NCI-H526 (cell line): ENCODE results near the gene MAP3K5.

ENCODE experiments used
- DNase-seq, 2 experiments: peaks; one replicate each; lab custom pipeline; 2025; lab: John Stamatoyannopoulos, UW

MAP3K5 gene

DNA sequence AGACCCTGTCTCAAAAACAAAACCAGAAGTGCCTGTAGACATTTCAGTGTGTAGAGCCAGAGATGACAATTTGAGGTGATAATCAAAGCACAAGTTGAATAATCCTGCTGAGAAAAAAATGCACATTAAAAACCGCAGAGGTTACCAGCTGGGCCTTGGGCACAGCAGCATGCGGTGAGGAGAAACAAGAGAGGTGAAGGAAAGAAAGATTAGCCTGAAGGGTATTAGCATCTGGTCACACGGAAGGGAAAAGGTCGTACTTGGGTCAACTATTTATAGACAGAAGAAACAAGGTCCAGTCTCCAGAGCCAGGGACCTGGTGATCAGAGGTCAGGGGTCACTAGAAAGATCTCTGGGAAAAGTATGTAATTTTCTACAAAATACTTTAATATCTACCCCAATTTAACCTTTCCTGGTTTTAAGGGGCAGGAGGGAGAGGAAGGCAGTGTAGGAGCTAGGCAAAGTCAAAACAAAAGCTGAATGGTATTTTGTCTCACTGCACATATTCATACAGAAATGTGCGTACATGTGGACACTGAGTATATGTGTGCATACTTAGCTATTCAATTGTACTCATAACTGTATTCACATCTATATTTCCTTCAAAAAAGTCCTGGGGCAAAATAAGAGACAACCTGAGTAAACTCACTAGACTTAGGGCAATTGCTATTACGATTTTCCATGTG lies 252.2 kb downstream of the MAP3K5 start:
- DNase-seq, result no peak

DNA sequence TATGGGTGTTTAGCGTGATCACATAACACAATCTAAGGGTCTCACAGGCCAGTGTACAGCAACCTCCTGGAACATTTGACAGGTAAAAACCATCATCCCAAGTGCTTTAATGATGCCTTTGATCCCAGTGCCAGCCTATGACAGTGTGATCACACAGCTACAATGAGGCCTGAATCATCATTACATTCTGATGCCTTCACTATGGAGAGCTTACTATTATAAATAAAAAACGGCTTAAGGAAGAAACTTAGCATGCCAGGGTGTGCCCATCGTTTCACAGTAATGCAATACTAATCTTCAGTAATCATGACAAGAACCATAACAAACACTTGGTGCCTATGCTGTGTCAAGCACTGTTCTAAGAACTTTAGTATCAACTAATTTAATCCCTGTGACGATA lies 253.4 kb downstream of the MAP3K5 start:
- DNase-seq, result no peak

DNA sequence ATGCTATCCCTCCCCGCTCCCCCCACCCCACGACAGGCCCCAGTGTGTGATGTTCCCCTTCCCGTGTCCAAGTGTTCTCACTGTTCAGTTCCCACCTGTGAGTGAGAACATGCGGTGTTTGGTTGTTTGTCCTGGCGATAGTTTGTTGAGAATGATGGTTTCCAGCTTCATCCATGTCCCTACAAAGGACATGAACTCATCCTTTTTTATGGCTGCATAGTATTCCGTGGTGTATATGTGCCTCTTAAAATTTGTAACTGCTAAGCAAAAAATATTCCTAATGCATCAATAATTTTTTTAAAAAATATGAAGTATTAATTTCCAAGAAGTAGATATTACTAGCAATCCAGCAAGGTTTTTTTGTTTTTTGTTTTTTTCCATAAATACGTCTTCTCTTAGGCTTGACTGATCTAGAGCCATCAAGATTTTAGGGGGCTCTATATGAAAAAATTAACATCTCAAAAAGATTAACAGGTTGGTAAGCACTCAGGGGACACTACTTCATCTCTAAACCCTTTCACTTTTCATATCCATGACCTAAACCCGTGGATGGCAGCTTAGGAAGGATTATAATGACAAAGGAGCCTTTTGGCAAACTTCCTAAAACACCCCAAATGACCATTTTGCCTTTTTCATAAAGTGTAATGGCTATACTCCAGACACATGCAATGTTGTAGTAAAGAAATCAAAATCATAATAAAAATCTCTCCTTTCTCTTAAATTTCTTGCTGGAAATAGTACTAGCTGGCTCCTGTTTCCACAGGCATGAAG lies 256.2 kb downstream of the MAP3K5 start:
- no peak for DNase-seq

DNA sequence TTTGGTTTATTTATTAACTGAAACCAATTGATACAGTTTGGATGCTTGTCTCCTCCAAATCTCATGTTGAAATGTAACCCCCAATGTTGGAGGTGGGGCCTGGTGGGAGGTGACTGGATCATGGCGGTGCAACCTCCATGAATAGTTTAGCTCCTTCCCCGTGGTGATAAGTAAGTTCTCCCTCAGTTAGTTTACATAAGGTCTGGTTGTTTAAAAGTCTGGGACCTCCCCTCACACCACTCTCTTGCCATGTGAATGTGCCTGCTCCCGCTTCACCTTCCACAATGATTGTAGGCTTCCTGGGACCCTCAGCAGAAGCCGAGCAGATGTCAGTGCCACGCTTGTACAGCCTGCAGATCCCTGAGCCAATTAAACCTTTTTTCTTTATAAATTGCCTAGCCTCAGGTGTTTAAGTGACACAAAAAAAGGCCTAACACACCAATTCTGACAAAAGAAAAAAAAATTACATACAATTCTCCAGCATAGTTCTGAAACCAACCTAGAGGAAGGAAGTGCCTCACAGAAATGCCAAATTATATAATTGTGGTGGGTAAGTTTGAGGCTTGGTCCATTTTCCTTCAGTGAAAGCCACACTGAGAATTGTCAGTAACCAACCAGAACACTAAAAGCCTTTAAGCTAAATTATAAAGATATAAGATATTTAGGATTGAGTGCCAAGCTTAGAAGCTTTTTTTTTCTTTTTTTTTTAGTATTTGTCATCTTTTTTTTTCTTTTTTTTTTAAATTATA lies 257.1 kb downstream of the MAP3K5 start:
- DNase-seq, result no peak

DNA sequence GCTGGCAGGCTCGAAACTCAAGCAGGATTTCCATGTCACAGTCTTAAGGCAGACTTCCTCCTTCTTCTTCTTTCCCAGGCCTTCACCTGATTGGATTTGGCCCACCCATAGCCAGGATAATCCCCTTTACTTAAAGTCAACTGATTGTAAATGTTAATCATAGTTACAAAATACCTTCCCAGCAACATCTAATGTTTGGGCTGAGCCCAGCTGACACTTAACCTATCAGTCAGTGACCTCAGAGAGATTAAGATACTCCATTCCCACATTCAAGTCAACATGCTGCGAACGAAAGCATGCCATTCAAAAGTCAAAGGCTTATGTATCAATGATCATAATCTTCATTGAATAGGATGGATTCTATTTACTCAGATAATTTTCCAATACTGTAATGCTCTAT lies 258.0 kb downstream of the MAP3K5 start:
- DNase-seq, result no peak

DNA sequence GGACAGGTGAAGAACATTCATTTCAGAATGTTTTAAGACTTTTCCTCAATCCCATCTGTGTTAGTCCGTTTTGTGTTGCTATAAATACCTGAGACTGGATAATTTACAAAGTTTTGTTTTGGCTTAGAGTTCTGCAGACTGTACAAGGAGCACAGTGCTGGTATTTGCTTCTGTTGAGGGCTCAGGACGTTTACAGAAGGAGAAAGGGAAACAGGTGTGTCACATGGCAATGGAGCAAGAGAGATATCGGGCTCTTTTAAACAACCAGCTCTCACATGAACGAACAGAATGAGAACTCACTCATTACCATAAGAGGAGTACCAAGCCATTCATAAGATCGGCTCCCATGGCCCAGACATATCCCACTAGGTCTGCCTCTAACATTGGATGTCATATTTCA lies 258.8 kb downstream of the MAP3K5 start:
- DNase-seq, result no peak

DNA sequence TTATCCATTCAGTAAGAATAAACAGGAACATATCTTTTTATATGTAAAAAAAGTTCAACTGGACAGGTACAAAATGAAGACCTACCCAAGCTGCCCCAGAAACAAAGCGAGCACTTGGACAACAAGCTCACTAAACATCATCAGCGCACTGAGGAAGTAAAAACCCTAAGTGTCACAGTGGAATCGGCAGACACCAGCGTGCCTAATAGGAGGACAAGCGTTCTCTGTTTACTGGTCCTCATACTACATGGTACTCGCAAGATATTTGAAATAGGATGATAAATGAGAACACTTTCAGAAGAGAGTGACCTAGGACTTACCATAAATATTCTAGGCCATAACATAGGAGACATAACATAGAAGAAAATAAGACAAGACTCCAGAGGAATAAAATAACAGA lies 260.2 kb downstream of the MAP3K5 start:
- no peak for DNase-seq

DNA sequence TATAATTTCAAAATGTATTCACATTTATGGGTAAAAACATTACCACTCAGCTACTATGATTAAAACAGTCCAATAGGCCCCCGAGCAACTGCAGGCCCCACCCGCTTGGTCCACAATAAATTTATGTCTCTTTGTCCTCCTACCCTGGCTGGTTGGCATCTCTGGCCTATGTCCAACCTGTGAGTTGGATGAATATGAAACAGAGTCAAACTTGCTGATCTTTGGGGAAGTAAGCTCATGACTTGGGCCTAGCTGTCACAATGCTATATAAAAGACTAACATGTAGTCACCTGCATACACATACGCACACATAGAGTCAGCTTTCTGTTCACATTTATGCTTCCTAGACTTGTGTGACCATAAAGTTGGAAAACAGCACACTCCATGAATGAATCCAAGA lies 262.6 kb downstream of the MAP3K5 start:
- no peak for DNase-seq

DNA sequence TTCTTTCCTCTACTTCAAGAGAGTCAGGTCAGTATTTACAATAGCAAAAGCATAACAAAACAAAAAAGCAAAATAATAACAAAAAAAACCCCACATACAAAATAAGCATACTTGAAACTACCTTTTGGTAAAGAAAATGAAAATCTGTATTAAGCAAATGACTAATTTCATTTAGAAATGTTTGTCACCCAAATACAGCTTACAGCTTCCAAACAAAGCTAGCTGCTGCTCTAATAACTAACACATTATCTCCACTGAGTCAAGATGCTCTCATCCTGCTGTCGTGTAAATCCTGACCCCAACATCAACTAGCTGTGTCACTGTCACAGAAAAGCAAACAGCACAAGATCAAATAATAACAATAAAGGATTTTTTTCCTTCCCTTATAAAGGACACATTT lies 263.8 kb downstream of the MAP3K5 start:
- no peak for DNase-seq

DNA sequence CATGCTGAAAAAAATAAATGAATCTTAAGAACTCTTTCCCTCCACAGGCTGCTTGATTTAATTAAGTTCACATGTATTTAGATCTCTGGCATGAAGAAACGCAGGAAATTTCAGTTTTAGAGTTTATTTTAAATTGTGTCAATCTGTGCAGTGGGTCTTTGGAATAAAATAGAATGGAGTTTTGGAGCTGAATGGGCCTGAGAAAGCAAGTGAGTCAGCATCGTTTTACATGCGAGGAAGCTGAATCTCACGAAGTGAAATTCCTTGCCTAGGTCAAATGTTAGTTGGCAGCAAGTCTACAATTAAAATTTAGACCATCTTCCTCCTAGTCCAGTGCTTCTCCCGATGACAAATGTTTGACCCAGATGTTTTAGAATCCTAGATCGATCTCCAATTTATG lies 264.4 kb downstream of the MAP3K5 start:
- DNase-seq, result no peak

DNA sequence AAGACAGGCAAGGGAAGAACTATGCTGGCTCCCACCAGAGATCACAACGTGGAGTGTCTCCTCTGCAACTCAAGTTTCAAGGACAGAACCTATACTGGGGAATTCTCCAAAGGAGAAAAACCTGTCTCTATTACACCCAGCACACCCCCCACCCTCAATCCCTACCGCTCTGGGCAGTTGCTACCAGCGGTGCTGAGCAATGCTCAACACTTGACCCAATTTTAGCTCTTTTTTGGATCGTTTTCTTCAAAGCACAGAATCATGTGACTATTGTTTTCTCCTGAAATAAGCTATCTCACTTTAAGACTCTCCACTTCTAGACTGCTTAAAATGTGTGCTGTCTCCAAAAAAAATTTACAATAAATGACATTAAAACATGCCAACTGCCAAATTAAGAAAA lies 265.3 kb downstream of the MAP3K5 start:
- no peak for DNase-seq

DNA sequence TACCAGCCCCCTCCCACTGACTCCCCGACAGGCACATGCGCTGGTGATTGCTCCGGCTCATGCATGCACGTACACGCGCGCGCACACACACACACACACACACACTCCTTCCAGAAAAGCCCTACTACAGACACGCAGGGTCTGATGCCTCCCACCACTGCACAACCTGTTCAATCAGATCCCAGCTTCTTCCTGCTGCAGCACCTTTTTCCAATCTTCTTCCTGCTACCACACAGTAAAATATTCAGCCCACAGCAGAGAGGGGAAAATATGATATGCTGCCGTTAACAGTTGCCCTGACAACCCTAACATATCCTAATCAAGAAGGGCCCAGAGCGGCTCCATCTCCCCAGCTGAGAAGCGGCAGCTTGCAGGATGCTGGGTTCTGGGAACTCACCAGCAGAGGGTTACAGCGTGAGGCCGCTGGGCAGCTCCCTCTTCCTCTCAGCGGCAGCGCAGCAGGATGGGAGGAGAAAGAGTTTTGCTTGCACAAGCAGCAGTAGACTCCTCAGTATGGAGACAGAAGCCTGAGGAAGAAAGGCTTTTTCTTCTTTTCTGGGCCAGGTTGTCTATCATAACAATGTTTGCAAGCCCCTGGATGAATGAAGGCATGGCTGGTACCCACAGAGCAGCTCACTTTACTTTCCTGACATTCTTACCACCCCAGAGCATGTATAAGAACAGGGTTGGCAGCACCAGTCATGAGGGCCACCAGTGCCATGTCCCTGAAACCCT lies 265.9 kb downstream of the MAP3K5 start:
- DNase-seq, result peak; percentile 87 to 91

DNA sequence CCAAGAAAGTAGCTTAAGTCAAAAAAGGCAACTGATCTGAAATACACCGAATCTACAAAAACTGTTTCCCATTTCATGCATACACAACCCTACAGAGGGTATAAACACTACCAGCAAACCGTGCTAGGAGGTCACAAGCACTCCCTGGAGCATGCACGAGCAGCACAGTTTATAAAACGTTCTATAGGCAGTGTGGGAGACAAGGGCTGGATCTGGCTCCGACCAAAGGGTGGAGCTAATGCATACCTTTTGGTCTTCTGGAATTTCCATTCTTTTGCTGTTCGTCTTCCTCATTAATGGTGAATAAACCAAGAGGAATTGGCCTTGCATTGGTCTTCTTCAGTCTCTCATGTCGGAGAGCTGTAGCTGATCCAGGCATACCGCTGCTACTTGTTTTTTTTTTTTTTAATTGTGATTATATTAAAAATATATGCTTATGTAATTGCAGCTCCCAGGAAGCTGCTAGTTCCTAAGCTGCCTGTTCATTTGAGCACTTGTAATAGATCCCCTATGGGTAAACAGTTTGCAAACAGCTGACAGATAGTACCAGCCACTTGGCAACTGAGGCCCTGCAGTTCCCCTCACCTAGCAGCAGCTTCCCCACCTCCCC lies 266.6 kb downstream of the MAP3K5 start:
- DNase-seq, result peak; percentile 42 to 68

DNA sequence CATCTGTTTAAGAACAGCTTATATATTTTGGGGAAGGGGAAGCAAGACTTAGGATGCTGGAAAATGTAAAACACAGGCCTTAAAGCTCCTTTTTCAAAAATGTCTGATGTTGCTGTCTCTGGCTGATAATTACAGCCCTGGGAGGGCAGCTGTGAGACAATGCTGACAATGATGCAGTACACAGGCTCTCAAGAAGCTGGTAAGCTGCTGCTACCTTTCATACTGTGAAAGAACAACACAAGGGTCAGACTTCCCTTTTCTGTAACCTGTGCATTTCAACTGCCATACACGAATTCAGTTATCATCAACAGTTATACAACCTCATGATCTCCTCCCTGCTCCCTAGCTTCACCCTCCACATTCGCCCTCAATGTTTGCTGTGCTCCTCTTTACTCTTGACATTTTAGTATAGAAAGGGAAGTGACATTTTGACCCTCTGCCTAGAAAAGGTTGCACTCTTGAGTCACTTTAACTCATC lies 267.3 kb downstream of the MAP3K5 start:
- no peak for DNase-seq

DNA sequence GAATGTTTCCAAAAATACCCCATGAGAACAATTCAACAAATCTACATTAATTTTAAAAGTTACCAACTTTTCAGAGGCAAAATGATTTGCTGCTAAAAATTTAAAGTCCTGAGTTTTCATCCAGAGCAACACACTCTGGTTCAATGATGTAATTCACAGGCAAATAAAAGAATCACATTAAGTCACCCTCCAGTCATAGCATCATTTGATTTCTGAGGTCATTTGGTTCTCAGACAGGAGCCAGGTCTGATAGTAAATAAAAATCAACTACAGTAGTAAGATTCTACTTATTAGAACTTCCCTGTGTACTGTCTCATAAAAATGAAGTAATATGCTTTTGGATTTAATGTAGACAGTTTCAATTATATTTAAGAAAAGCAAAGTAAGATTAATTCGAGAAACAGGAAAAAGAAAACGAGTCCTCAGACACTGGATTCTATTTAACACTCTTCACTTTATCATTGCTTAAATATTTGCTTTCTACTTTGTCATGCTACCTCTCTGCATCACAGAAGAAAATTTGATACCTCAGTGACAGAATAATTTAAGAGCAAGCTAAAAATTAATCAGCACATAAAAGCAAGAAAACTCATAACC lies 267.8 kb downstream of the MAP3K5 start:
- no peak for DNase-seq

DNA sequence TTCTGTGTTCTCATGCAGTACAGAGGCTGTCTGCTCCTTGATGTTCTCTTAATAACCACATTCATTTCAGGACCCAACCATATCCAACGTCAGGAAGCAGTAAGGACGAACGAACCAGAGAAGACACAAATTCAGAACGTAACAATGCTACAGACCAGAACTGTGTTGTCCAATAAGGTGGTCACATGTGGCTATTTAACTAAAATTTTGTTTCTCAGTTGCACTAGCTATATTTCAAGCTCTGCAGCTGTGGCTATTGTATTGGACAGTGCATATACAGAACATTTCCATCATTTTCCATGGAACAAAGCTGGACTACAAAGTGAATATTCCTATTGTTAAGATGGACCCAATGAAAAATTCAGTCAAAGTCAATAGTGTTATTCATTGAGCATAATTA lies 269.1 kb downstream of the MAP3K5 start:
- no peak for DNase-seq

DNA sequence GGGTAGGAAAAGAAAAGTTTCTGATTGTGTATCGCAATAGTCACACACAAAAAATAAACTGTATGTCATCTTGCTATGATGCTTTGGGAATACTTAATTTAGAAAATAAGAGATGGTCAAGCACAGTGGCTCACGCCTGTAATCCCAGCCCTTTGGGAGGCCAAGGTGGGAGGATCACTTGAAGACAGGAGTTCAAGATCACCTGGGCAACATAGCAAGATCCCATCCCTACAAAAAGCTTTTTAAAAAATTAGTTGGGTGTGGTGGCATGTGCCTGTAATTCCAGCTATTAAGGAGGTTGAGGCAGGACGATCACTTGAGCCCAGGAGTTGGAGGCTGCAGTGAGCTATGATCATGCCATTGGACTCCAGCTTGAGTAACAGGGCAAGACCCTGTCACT lies 269.6 kb downstream of the MAP3K5 start:
- DNase-seq, result no peak

DNA sequence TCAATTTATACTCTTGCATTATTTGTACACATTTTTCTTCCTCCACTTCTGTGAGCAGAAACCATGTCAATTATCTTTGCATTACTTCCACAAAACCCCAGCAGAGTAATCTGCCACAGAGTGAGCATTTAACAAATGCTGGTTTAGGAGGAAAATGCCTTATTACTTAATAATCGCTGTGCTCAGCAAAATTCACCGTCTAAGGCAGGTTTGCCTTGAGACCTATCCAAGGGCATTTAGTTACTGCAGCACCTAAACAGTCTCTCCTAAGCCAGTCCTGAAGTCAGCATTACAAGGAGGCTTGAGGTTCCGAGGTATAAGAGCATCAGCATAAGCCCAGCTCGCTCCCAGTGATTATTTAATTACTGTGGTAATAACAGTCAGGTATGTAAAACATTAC lies 270.4 kb downstream of the MAP3K5 start:
- DNase-seq, result no peak

DNA sequence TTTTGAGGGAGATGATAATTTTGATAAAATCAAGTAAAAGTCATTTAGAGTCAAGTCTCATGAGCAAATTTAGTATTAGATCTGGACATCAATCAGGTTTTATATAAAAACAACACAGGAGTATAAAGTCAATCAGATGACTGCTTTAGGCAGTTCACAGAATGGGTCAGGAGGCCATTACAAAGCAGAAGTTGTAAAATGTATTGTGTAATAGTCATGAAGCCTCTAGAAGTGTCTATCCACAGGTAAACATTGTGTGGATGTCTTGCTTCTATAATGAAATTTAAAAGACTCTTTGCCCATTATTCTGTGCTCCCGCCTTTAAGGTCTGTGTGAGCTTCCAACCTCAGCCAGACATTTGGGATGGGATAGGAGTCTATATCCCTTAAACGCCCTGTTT lies 270.9 kb downstream of the MAP3K5 start:
- no peak for DNase-seq

DNA sequence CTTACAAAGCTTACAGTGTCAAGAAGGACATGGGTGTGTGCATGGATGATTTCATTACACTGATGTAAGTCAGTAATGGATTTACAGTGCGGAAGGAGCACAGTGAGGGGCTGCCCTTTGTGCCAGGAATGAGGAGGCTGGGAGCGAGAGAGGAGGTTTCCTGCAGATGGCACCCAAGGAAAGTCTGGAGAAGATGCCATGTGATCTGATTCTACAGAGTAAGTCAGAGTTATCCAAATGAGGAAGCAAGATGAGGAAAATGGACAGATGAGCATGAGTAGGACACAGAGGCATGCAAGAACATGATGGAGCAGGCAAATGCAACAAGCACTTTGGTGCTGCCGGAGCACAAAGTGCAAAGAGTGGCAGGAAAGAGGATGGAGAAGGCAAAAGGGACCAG lies 271.8 kb downstream of the MAP3K5 start:
- DNase-seq, result no peak

DNA sequence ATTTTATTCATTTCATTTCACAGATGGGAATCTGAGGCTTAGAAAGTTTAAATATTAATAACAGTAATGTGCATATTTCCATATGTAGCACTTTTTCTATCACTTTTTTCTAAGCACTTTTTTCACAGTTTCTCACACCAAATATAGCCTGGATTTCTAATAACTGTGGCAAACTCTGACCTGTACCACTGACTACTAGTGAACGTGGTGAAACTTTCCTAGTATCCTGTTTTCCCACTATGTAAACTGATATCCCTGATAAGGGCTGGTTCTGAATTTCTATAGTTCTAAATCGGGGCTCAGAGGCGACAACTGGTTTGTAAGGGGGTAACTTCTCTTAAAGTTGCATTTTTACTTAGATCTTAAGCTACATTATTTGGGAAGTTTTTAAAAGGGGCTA lies 274.7 kb downstream of the MAP3K5 start:
- no peak for DNase-seq
